ENCODE measurements around the gene GLT1D1. TPM values are rescaled to one million over a fixed set of nuclear protein-coding genes. Genes with fewer than 3 reads are reported as not detected.
"Not testable (repeated sequence)": the region's sequence is repeated elsewhere in the genome, so short reads cannot be mapped to it uniquely, and the experiment has no call there.

The GLT1D1 gene
- 10 to 100 TPM in 1 of 4 donors, under 1 TPM in 3; 0.09 to 10.4 (median 0.71) TPM for total RNA-seq

DNA sequence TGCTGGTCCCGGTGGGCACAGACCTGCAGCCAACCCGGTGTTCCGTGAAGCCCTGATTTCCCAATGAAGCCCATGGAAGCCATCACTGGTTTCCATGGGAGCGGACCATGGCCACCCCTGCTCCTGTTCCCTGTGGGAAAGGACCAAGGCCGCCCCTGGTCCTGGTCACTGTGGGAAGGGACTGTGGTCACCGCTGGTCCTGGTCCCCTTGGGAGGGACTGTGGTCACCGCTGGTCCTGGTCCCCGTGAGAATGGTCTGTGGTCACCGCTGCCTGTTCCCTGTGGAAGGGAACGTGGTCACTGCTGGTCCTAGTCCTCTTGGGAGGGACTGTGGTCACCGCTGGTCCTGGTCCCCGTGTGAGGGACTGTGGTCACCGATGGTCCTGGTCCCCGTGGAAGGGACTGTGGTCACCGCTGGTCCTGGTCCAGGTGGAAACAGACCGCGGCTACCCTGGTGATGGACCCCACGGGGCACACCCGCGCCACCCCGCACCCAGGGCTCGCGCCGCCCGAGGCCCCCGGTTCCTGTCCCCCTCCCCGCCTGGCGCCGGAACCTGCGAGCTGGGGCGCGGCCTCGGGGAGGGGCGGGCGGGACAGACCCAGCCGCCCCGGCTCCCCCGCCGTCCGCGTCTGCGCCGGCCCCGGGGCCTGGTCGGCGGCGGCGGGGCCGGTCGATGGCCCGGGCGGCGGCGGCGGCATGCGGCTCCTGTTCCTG lies at the start of gene GLT1D1:
TSS of gene GLT1D1 (plus strand) at position 594 of the 715 bp plus-strand sequence. CDS start at position 698, 104 bp downstream.
- TF ChIP-seq CTCF (IDR thresholded peaks at IDR 0.05) = no peak
- no peak for DNase-seq (ENCODE audit: low spot score)
- ATAC-seq (ENCODE audit: low FRiP score) = no peak

DNA sequence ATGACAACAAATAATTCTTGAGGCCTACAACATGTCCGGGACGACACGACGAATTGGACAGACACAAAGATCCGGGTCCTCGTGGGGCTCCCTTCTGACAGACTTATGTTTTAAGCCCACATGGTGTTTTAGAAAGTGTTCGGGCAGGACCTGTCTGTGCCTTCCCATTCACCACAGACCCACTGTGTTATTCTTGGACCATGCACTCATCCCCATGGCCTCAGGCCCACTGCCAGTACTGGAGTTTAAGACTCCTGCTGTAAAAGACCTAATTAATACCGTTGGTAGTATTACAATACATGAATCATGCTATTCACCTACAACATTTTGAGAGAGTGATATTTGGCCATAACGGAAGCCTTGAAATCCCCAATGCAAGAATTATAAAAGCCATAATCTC lies 49.5 kb upstream of the GLT1D1 start:
- TF ChIP-seq CTCF (IDR thresholded peaks at IDR 0.05) = no peak
- DNase-seq (ENCODE audit: low spot score) (no peak), ATAC-seq (ENCODE audit: low FRiP score) (no peak)

- no peak for TF ChIP-seq CTCF (IDR thresholded peaks at IDR 0.05)
- ATAC-seq (ENCODE audit: low FRiP score) (no peak), DNase-seq (ENCODE audit: low spot score) (no peak)
Observed at GRCh38 chr12:128804762-128805161, 48.5 kb upstream of the GLT1D1 start.

- not testable (repeated sequence) for DNase-seq (ENCODE audit: low spot score)
Observed at GRCh38 chr12:128805406-128805805, 47.9 kb upstream of the GLT1D1 start.

GRCh38 chr12:128806573-128806972 lies 46.7 kb upstream of the GLT1D1 start:
- ATAC-seq (ENCODE audit: low FRiP score) (no peak), DNase-seq (ENCODE audit: low spot score) (no peak)
- no peak for TF ChIP-seq CTCF (IDR thresholded peaks at IDR 0.05)

More at GRCh38 chr12:128805406-128805805, 47.9 kb upstream of the GLT1D1 start:
- not testable (repeated sequence) for ATAC-seq (ENCODE audit: low FRiP score)

DNA sequence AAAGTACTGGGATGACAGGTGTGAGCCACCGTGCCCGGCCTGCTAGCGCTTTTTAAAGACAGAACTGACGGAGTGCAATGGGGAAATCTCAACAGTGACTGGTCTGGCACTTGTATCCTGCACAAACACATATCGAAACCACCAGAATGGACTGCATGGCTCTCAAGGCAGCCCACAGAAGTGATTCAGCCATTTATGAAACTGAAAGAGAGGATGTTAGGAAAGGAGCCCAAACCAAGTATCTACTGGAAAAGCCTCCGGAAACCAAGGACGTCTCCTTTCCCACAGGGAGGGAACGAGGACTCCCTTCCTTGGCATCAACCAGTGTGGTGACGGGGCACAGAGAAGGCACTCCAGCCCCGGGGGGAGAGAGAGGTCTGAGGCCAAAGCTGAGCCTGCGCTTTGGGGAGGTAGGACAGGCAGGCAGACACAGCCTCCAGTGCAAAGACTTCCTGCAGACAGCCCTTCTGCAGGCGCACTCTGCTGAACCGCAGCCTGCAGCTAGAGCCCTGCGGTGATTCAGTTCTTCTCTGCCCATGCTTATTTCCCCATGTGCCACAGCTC lies 46.0 kb upstream of the GLT1D1 start:
- ATAC-seq (ENCODE audit: low FRiP score) (no peak), DNase-seq (ENCODE audit: low spot score) (no peak)
- no peak for TF ChIP-seq CTCF (IDR thresholded peaks at IDR 0.05)

DNA sequence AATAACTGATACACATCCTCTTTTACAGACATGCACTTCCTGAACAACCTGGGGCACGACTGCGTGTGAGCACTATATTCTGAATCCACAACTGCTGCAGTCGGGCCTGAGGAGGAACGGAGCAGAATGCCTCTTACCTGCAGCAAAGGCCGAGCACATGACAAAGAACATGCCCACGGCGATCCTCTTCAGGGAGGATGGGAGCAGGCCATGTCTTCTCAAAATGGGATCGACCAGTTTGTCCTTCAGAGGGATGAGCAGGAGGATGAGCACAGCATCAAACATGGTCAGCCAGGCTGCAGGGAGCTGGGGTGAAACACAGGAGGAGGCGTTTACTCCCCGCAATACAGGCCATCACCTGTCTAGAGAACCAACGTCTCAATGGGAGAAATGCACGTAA lies 44.6 kb upstream of the GLT1D1 start:
- no peak for TF ChIP-seq CTCF (IDR thresholded peaks at IDR 0.05)
- DNase-seq (ENCODE audit: low spot score) (no peak), ATAC-seq (ENCODE audit: low FRiP score) (no peak)
